Measurements from ENCODE around the gene DGKG. TPM values are rescaled to one million over a fixed set of nuclear protein-coding genes. Genes with fewer than 3 reads are reported as not detected.

DGKG gene
- total RNA-seq, 1 donor from 2014 or later, result 0.04 TPM

- DNase-seq (ENCODE audit: low spot score in 2 of 2, unreplicated experiment in 2 of 2), result no peak
- TF ChIP-seq, protein P1, sequence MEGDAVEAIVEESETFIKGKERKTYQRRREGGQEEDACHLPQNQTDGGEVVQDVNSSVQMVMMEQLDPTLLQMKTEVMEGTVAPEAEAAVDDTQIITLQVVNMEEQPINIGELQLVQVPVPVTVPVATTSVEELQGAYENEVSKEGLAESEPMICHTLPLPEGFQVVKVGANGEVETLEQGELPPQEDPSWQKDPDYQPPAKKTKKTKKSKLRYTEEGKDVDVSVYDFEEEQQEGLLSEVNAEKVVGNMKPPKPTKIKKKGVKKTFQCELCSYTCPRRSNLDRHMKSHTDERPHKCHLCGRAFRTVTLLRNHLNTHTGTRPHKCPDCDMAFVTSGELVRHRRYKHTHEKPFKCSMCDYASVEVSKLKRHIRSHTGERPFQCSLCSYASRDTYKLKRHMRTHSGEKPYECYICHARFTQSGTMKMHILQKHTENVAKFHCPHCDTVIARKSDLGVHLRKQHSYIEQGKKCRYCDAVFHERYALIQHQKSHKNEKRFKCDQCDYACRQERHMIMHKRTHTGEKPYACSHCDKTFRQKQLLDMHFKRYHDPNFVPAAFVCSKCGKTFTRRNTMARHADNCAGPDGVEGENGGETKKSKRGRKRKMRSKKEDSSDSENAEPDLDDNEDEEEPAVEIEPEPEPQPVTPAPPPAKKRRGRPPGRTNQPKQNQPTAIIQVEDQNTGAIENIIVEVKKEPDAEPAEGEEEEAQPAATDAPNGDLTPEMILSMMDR (IDR thresholded peaks at IDR 0.05; ENCODE audit: unreplicated experiment), result no peak
- Mint-ChIP-seq H3K27ac (no peak overlapping the region), H3K4me1 (no peaks in the 10 kb centered on the region), H3K9me3 (no peaks in the 10 kb centered on the region), H3K27me3 (ENCODE audit: low read depth) (peaks cover 50% of the 10 kb centered on the region), H3K36me3 (no peaks in the 10 kb centered on the region), H3K4me3 (no peak overlapping the region)
Measured at GRCh38 chr3:186322761-186323160, 39.3 kb downstream of the DGKG start.

GRCh38 chr3:186321746-186322145, 40.3 kb downstream of the DGKG start:
- Mint-ChIP-seq H3K4me1 (no peaks in the 10 kb centered on the region), H3K9me3 (no peaks in the 10 kb centered on the region), H3K27me3 (ENCODE audit: low read depth) (peaks cover 50% of the 10 kb centered on the region), H3K27ac (no peak overlapping the region), H3K4me3 (no peak overlapping the region), H3K36me3 (no peaks in the 10 kb centered on the region)
- DNase-seq (ENCODE audit: low spot score in 2 of 2, unreplicated experiment in 2 of 2), result no peak
- TF ChIP-seq, protein P1 (IDR thresholded peaks at IDR 0.05; ENCODE audit: unreplicated experiment), result no peak

- no peaks in the 10 kb centered on the region for H3K9me3 Mint-ChIP-seq
- no peak overlapping the region for H3K27ac Mint-ChIP-seq
- no peaks in the 10 kb centered on the region for H3K36me3 Mint-ChIP-seq
- TF ChIP-seq, protein P1 (IDR thresholded peaks at IDR 0.05; ENCODE audit: unreplicated experiment), result no peak
- no peak overlapping the region for H3K4me3 Mint-ChIP-seq
- no peaks in the 10 kb centered on the region for H3K4me1 Mint-ChIP-seq
- no peak for DNase-seq (ENCODE audit: low spot score in 2 of 2, unreplicated experiment in 2 of 2)
- peaks cover 45% of the 10 kb centered on the region for H3K27me3 Mint-ChIP-seq (ENCODE audit: low read depth)
Measured at GRCh38 chr3:186320862-186321568, 41.0 kb downstream of the DGKG start.

DNA sequence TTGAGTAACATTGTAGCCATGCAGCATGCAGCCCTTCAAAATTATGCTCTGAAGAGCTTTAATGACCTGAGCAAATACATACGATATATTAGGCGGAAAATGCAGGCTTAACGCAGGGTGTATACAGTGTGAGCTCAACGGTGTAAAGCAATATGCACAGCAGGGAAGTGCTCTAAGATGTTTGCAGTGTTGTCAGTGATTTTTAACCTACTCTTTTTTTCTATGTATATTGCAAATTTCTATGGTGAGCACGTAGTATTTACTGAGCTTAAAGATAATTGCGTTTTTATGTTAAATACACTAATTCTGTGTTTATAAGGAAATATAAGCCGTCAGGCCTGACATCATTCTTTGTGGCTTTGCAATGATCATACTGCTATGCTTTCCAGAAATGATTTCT, 42.1 kb downstream of the DGKG start:
- Mint-ChIP-seq H3K4me1 (no peaks in the 10 kb centered on the region), H3K27me3 (ENCODE audit: low read depth) (peaks cover 37% of the 10 kb centered on the region), H3K27ac (no peak overlapping the region), H3K36me3 (no peaks in the 10 kb centered on the region), H3K4me3 (no peak overlapping the region), H3K9me3 (no peaks in the 10 kb centered on the region)
- TF ChIP-seq, protein P1 (IDR thresholded peaks at IDR 0.05; ENCODE audit: unreplicated experiment), result no peak
- DNase-seq (ENCODE audit: low spot score in 2 of 2, unreplicated experiment in 2 of 2), result no peak

- no peak for DNase-seq (ENCODE audit: low spot score in 2 of 2, unreplicated experiment in 2 of 2)
- no peaks in the 10 kb centered on the region for H3K9me3 Mint-ChIP-seq
- no peaks in the 10 kb centered on the region for H3K36me3 Mint-ChIP-seq
- peaks cover 30% of the 10 kb centered on the region for H3K27me3 Mint-ChIP-seq (ENCODE audit: low read depth)
- TF ChIP-seq, protein P1 (IDR thresholded peaks at IDR 0.05; ENCODE audit: unreplicated experiment), result no peak
- no peak overlapping the region for H3K4me3 Mint-ChIP-seq
- no peaks in the 10 kb centered on the region for H3K4me1 Mint-ChIP-seq
- H3K27ac Mint-ChIP-seq, result no peak overlapping the region
Measured at GRCh38 chr3:186318135-186318534, 43.9 kb downstream of the DGKG start.
